Omental fat pad (tissue), 4 donors: Measurements from ENCODE around the gene RRM1. TPM values are rescaled to one million over a fixed set of nuclear protein-coding genes. Genes with fewer than 3 reads are reported as not detected.

Experiments
- total RNA-seq, 4 donors: library from RNA; depleted of rRNA; stranded (reverse); fragments of >200 nt; gene quantifications; one replicate each; pipeline ENCODE4 v1.1.0, GENCODE V29; 2016

RRM1 gene
- total RNA-seq, 4 donors from 2014 or later, result 26.0 to 42.4 (median 36.6) TPM

Other genes with a start within 250 kb of the RRM1 start
- 10 to 100 TPM; 42.2 to 71.0 (median 51.1) TPM for gene STIM1, start 239.1 kb upstream of the RRM1 start, total RNA-seq